Measurements from ENCODE around the gene DCDC1.
"Not testable (repeated sequence)": the region's sequence is repeated elsewhere in the genome, so short reads cannot be mapped to it uniquely, and the experiment has no call there.

DCDC1 gene

GRCh38 chr11:31000381-31000780 is 369.2 kb downstream of the DCDC1 start:
- DNase-seq (ENCODE audit: low read depth in 1 of 2, low spot score in 1 of 2), result no peak

- DNase-seq (ENCODE audit: low read depth in 1 of 2, low spot score in 1 of 2), result no peak
Measured at GRCh38 chr11:30992513-30992849, 377.1 kb downstream of the DCDC1 start.

- DNase-seq (ENCODE audit: low read depth in 1 of 2, low spot score in 1 of 2), result no peak
Measured at GRCh38 chr11:30991802-30992512, 377.6 kb downstream of the DCDC1 start.

GRCh38 chr11:30991376-30991775 is 378.2 kb downstream of the DCDC1 start:
- DNase-seq (ENCODE audit: low read depth in 1 of 2, low spot score in 1 of 2), result no peak

- no peak for DNase-seq (ENCODE audit: low read depth in 1 of 2, low spot score in 1 of 2)
Measured at GRCh38 chr11:30990625-30991296, 378.8 kb downstream of the DCDC1 start.

GRCh38 chr11:30987819-30988218 is 381.7 kb downstream of the DCDC1 start:
- no peak for DNase-seq (ENCODE audit: low read depth in 1 of 2, low spot score in 1 of 2)

- no peak for DNase-seq (ENCODE audit: low read depth in 1 of 2, low spot score in 1 of 2)
Measured at GRCh38 chr11:30985536-30985935, 384.0 kb downstream of the DCDC1 start.

- no peak for DNase-seq (ENCODE audit: low read depth in 1 of 2, low spot score in 1 of 2)
Measured at GRCh38 chr11:30984827-30985226, 384.7 kb downstream of the DCDC1 start.

GRCh38 chr11:30984442-30984816 is 385.1 kb downstream of the DCDC1 start:
- no peak for DNase-seq (ENCODE audit: low read depth in 1 of 2, low spot score in 1 of 2)

GRCh38 chr11:30983776-30984441 is 385.6 kb downstream of the DCDC1 start:
- no peak for DNase-seq (ENCODE audit: low read depth in 1 of 2, low spot score in 1 of 2)

- DNase-seq (ENCODE audit: low read depth in 1 of 2, low spot score in 1 of 2), result no peak
Measured at GRCh38 chr11:30983143-30983542, 386.4 kb downstream of the DCDC1 start.

- no peak for DNase-seq (ENCODE audit: low read depth in 1 of 2, low spot score in 1 of 2)
Measured at GRCh38 chr11:30967579-30967978, 402.0 kb downstream of the DCDC1 start.

- no peak for DNase-seq (ENCODE audit: low read depth in 1 of 2, low spot score in 1 of 2)
Measured at GRCh38 chr11:30960387-30960992, 409.0 kb downstream of the DCDC1 start.

GRCh38 chr11:30956751-30957150 is 412.8 kb downstream of the DCDC1 start:
- DNase-seq (ENCODE audit: low read depth in 1 of 2, low spot score in 1 of 2), result no peak

GRCh38 chr11:30949838-30950237 is 419.7 kb downstream of the DCDC1 start:
- DNase-seq (ENCODE audit: low read depth in 1 of 2, low spot score in 1 of 2), result no peak

GRCh38 chr11:30947715-30948114 is 421.8 kb downstream of the DCDC1 start:
- not testable (repeated sequence) for DNase-seq (ENCODE audit: low read depth in 1 of 2, low spot score in 1 of 2)

GRCh38 chr11:30938810-30939209 is 430.7 kb downstream of the DCDC1 start:
- DNase-seq (ENCODE audit: low read depth in 1 of 2, low spot score in 1 of 2), result no peak

GRCh38 chr11:30938171-30938570 is 431.4 kb downstream of the DCDC1 start:
- DNase-seq (ENCODE audit: low read depth in 1 of 2, low spot score in 1 of 2), result no peak

GRCh38 chr11:30936491-30936890 is 433.0 kb downstream of the DCDC1 start:
- no peak for DNase-seq (ENCODE audit: low read depth in 1 of 2, low spot score in 1 of 2)

GRCh38 chr11:30935861-30936260 is 433.7 kb downstream of the DCDC1 start:
- no peak for DNase-seq (ENCODE audit: low read depth in 1 of 2, low spot score in 1 of 2)

GRCh38 chr11:30926130-30926529 is 443.4 kb downstream of the DCDC1 start:
- DNase-seq (ENCODE audit: low read depth in 1 of 2, low spot score in 1 of 2), result no peak

GRCh38 chr11:30921811-30922210 is 447.7 kb downstream of the DCDC1 start:
- no peak for DNase-seq (ENCODE audit: low read depth in 1 of 2, low spot score in 1 of 2)
